ENCODE results near the gene TSC2.

- TF ChIP-seq EZH2 (IDR thresholded peaks at IDR 0.05; ENCODE audit: borderline replicate concordance, low read depth, low read length, severe bottlenecking) (no peak), CTCF (IDR thresholded peaks at IDR 0.05; ENCODE audit: extremely low read depth in 1 of 2, insufficient read depth in 1 of 2, low read depth in 1 of 2, low read length in 2 of 2) (no peak), POLR2A (IDR thresholded peaks at IDR 0.05; ENCODE audit: low read depth, low read length) (no peak), MYC (IDR thresholded peaks at IDR 0.05; ENCODE audit: low read depth, low read length) (no peak), POLR2AphosphoS5 (IDR thresholded peaks at IDR 0.05; ENCODE audit: insufficient read depth, low read depth, low read length) (no peak), MAX (IDR thresholded peaks at IDR 0.05; ENCODE audit: insufficient read depth, insufficient read length) (no peak), JUN (IDR thresholded peaks at IDR 0.05; ENCODE audit: borderline replicate concordance, insufficient read depth, insufficient read length, low read depth) (no peak)
These were observed 20.5 kb upstream of the TSC2 start for GRCh38 chr16:2027024-2028010.

All from endothelial cell of umbilical vein (primary cell).